Lung (tissue), 12 donors: ENCODE measurements around the gene UGCG. TPM values are rescaled to one million over a fixed set of nuclear protein-coding genes. Genes with fewer than 3 reads are reported as not detected.
A peak's percentile ranks its signal among the peaks of the same experiment; 100 is the strongest.

ENCODE experiments used
- ATAC-seq: fragments of 200-7000 bp; cut with Tn5 transposase; one replicate; pipeline ENCODE4 v1.9.1; 2020; ENCODE audit warnings: moderate number of reproducible peaks; ENCODE audit not compliant: insufficient read depth, low FRiP score
- DNase-seq, 3 donors: peaks; one replicate each; pipeline ENCODE4 v3.0.0-alpha.2; 2013 to 2017
- H3K27ac ChIP-seq, 2 donors: one replicate each; pipeline ENCODE4 v1.5.1; 2013; ENCODE audit warnings: mild to moderate bottlenecking in 2 of 2, moderate library complexity in 2 of 2, control low read depth in 1 of 2, inconsistent platforms in 1 of 2, low read depth in 1 of 2, low read length in 1 of 2
- H3K27me3 ChIP-seq, 3 donors: one replicate each; pipeline ENCODE4 v1.5.1; 2013; ENCODE audit warnings: low read length in 2 of 3; ENCODE audit not compliant: control insufficient read depth in 3 of 3, insufficient read depth in 3 of 3
- H3K36me3 ChIP-seq, 4 donors: one replicate each; pipeline ENCODE4 v1.5.1; 2013; ENCODE audit warnings: low read length in 4 of 4, mild to moderate bottlenecking in 1 of 4, moderate library complexity in 1 of 4; ENCODE audit not compliant: control insufficient read depth in 4 of 4, insufficient read depth in 4 of 4
- H3K4me1 ChIP-seq, 5 donors: one replicate each; pipeline ENCODE4 v1.5.1; 2013; ENCODE audit warnings: low read length in 5 of 5, mild to moderate bottlenecking in 2 of 5, moderate library complexity in 1 of 5; ENCODE audit not compliant: control insufficient read depth in 5 of 5, insufficient read depth in 5 of 5
- H3K4me3 ChIP-seq: one replicate; pipeline ENCODE4 v1.5.1; 2013; ENCODE audit warnings: mild to moderate bottlenecking, control low read depth, moderate library complexity
- H3K9ac ChIP-seq, 2 donors: one replicate each; pipeline ENCODE4 v1.5.1; 2013; ENCODE audit warnings: low read length in 2 of 2, control low read depth in 1 of 2; ENCODE audit not compliant: insufficient read depth in 1 of 2
- H3K9me3 ChIP-seq, 4 donors: one replicate each; pipeline ENCODE4 v1.5.1; 2013; ENCODE audit warnings: low read length in 3 of 4, mild to moderate bottlenecking in 1 of 4, moderate library complexity in 1 of 4; ENCODE audit not compliant: control insufficient read depth in 4 of 4, insufficient read depth in 3 of 4
- CTCF ChIP-seq: IDR thresholded peaks from 2 replicates; pipeline ENCODE4 v1.5.1; 2012; ENCODE audit warnings: mild to moderate bottlenecking; ENCODE audit errors: control extremely low read depth, extremely low read depth
- WGBS, 2 donors: extraction: QIAGEN DNeasy Blood & Tissue Kit; methylation state at CpG; one replicate each; pipeline ENCODE4 v1.1.7; 2013; 5-methylcytosine and 5-hydroxymethylcytosine counted together
- polyA plus RNA-seq, 2 donors: library from polyadenylated mRNA; stranded (reverse); fragments of 200-250 nt; gene quantifications; one replicate each; pipeline ENCODE4 v1.2.1, GENCODE V29; 2013
- total RNA-seq, 2 donors: library from RNA; depleted of rRNA in 1 of 2; stranded (reverse); fragments of >200 nt in 1 of 2; gene quantifications; one replicate each; pipeline ENCODE4 v1.2.1, GENCODE V29; 2014 to 2021
- donor health status: control.
- donor health status: control.
- donor health status: Bipolar disorder and iron deficiency.
- donor health status: healthy.
- donor health status: DM: yes; HTN: yes; CAD: no.

The UGCG gene
- total and polyA plus RNA-seq, 4 donors = 32.2 to 157 (median 37.5) TPM

- Histone ChIP-seq H3K9ac (peak overlapping the region in 1 of 2 donors; percentile 80), H3K9me3 (no peaks in the 10 kb centered on the region), H3K4me3 (no peak overlapping the region), H3K27me3 (no peaks in the 10 kb centered on the region), H3K36me3 (no peaks in the 10 kb centered on the region), H3K4me1 (peaks cover 11 to 47% (median 21%) of the 10 kb centered on the region in 5 donors), H3K27ac (no peak overlapping the region)
- ATAC-seq (no peak), DNase-seq (peak in 1 of 3 donors; percentile 26)
- 28 to 43% methylated on average over 4 of the region's 4 CpGs for WGBS, 2 donors
- TF ChIP-seq CTCF = no peak
These were observed 1.9 kb downstream of the UGCG start for GRCh38 chr9:111898331-111899096.

GRCh38 chr9:111900151-111900857 is 3.7 kb downstream of the UGCG start:
- 53 to 64% methylated on average over 6 of the region's 6 CpGs for WGBS, 2 donors
- Histone ChIP-seq H3K27me3 (no peaks in the 10 kb centered on the region), H3K4me1 (peaks cover 18 to 47% (median 28%) of the 10 kb centered on the region in 5 donors), H3K36me3 (no peaks in the 10 kb centered on the region), H3K4me3 (no peak overlapping the region), H3K9ac (peak overlapping the region in 1 of 2 donors; percentile 29), H3K27ac (peak overlapping the region in 1 of 2 donors; percentile 24), H3K9me3 (no peaks in the 10 kb centered on the region)
- DNase-seq = no peak
- no peak for TF ChIP-seq CTCF
- ATAC-seq = no peak

GRCh38 chr9:111900858-111901612 is 4.4 kb downstream of the UGCG start:
- Histone ChIP-seq H3K9me3 (no peaks in the 10 kb centered on the region), H3K27ac (no peak overlapping the region), H3K9ac (no peak overlapping the region), H3K36me3 (no peaks in the 10 kb centered on the region), H3K4me1 (peaks cover 18 to 44% (median 28%) of the 10 kb centered on the region in 5 donors), H3K27me3 (no peaks in the 10 kb centered on the region), H3K4me3 (no peak overlapping the region)
- DNase-seq (no peak), ATAC-seq (no peak)
- 72 to 75% methylated on average over 15 of the region's 15 CpGs for WGBS, 2 donors
- TF ChIP-seq CTCF = no peak
